Gastroesophageal sphincter (tissue), 4 donors: Measurements from ENCODE around the gene C14orf132. TPM values are rescaled to one million over a fixed set of nuclear protein-coding genes. Genes with fewer than 3 reads are reported as not detected.

Source experiments
- ATAC-seq: fragments of 150-250 bp; one replicate; pipeline ENCODE4 v1.9.1; 2016; ENCODE audit warnings: mild to moderate bottlenecking, moderate library complexity
- H3K27ac ChIP-seq, 4 donors: fragments of 200-600 bp; sonication (generic) in 3 of 4; 1 replicate in 3 of 4; 2 replicates in 1 of 4; pipeline ENCODE4 v1.5.1; 2016 to 2019
- H3K27me3 ChIP-seq: fragments of 200-600 bp; sonication (generic); one replicate; pipeline ENCODE4 v1.5.1; 2019
- H3K36me3 ChIP-seq, 2 donors: fragments of 200-600 bp; sonication (generic); one replicate each; pipeline ENCODE4 v1.5.1; 2019; ENCODE audit warnings: control low read depth in 1 of 2
- H3K4me1 ChIP-seq, 3 donors: fragments of 200-600 bp; sonication (generic); 1 replicate in 2 of 3; 2 replicates in 1 of 3; pipeline ENCODE4 v1.5.1; 2016 to 2019; ENCODE audit warnings: control low read depth in 2 of 3
- H3K4me3 ChIP-seq, 2 donors: fragments of 200-600 bp; sonication (generic); one replicate each; pipeline ENCODE4 v1.5.1; 2019; ENCODE audit warnings: mild to moderate bottlenecking in 1 of 2, moderate library complexity in 1 of 2
- H3K9me3 ChIP-seq, 3 donors: fragments of 200-600 bp; sonication (generic); one replicate each; pipeline ENCODE4 v1.5.1; 2017 to 2019; ENCODE audit warnings: control low read depth in 2 of 3
- CTCF ChIP-seq, 4 experiments: fragments of 200-600 bp in 2 of 4; fragments of 450-650 bp in 2 of 4; sonication (generic) in 1 of 4; IDR thresholded peaks; one replicate each; pipeline ENCODE4 v1.5.1; 2017 to 2019; ENCODE audit warnings: antibody characterized with exemption in 4 of 4, mild to moderate bottlenecking in 2 of 4, moderate library complexity in 2 of 4
- EP300 ChIP-seq: sonication (generic); formaldehyde crosslinking; IDR thresholded peaks from one replicate; pipeline ENCODE4 v1.6.1; 2017; ENCODE audit warnings: antibody characterized with exemption, mild to moderate bottlenecking
- POLR2A ChIP-seq, 2 donors: fragments of 450-650 bp; IDR thresholded peaks; one replicate each; pipeline ENCODE4 v1.6.1; 2017; ENCODE audit warnings: antibody characterized with exemption in 2 of 2, mild to moderate bottlenecking in 2 of 2, moderate library complexity in 1 of 2
- POLR2AphosphoS5 ChIP-seq: sonication (generic); formaldehyde crosslinking; IDR thresholded peaks from one replicate; pipeline ENCODE4 v1.6.1; 2017; ENCODE audit warnings: antibody characterized with exemption
- WGBS, 2 donors: methylation state at CpG; one replicate each; pipeline ENCODE4 v1.1.5; 2018; ENCODE audit warnings: low coverage in 1 of 2; 5-methylcytosine and 5-hydroxymethylcytosine counted together
- total RNA-seq, 4 donors: library from RNA; depleted of rRNA; stranded (reverse); fragments of >200 nt; gene quantifications; one replicate each; pipeline ENCODE4 v1.1.0, GENCODE V29; 2016

Gene C14orf132
- total RNA-seq, 4 donors from 2014 or later, result 52.0 to 135 (median 74.6) TPM

- H3K9me3 ChIP-seq, result no peaks in the 10 kb centered on the region
- no peak for TF ChIP-seq EP300
- TF ChIP-seq POLR2A (IDR thresholded peaks at IDR 0.05), result no peak
- no peak for TF ChIP-seq POLR2AphosphoS5
- TF ChIP-seq CTCF (IDR thresholded peaks at IDR 0.05), result no peak
- peak; percentile 42 for ATAC-seq
- WGBS, 2 donors, result 71 to 78% methylated on average over 2 to 4 of the region's 15 CpGs
- no peak overlapping the region for H3K4me3 ChIP-seq
- no peaks in the 10 kb centered on the region for H3K36me3 ChIP-seq
- peak overlapping the region in 3 of 4 donors; percentile 77 to 80 (median 78) for H3K27ac ChIP-seq
- H3K27me3 ChIP-seq, result no peaks in the 10 kb centered on the region
- H3K4me1 ChIP-seq, result peaks cover 0 to 27% (median 8%) of the 10 kb centered on the region in 3 donors
These were observed 66.8 kb downstream of the C14orf132 start for GRCh38 chr14:96105926-96106441.

- no peaks in the 10 kb centered on the region for H3K36me3 ChIP-seq
- 80 to 100% methylated on average over 1 to 2 of the region's 6 CpGs for WGBS, 2 donors
- H3K9me3 ChIP-seq, result no peaks in the 10 kb centered on the region
- no peak for ATAC-seq
- H3K27ac ChIP-seq, result peak overlapping the region in 1 of 4 donors; percentile 11
- TF ChIP-seq EP300 (no peak), POLR2A (IDR thresholded peaks at IDR 0.05) (no peak), CTCF (IDR thresholded peaks at IDR 0.05) (no peak), POLR2AphosphoS5 (no peak)
- H3K4me3 ChIP-seq, result no peak overlapping the region
- no peaks in the 10 kb centered on the region for H3K27me3 ChIP-seq
- H3K4me1 ChIP-seq, result peaks cover 0 to 23% (median 8%) of the 10 kb centered on the region in 3 donors
These were observed 67.7 kb downstream of the C14orf132 start for GRCh38 chr14:96106891-96107290.

- Histone ChIP-seq H3K27ac (no peak overlapping the region), H3K27me3 (no peaks in the 10 kb centered on the region), H3K4me1 (peaks cover 0 to 23% (median 8%) of the 10 kb centered on the region in 3 donors), H3K36me3 (no peaks in the 10 kb centered on the region), H3K9me3 (no peaks in the 10 kb centered on the region), H3K4me3 (no peak overlapping the region)
- TF ChIP-seq POLR2A (IDR thresholded peaks at IDR 0.05), result no peak
- no peak for TF ChIP-seq EP300
- TF ChIP-seq CTCF (IDR thresholded peaks at IDR 0.05), result no peak
- no peak for TF ChIP-seq POLR2AphosphoS5
- ATAC-seq, result no peak
- 91% methylated on average over 4 of the region's 5 CpGs; no CpG with 5 or more reads in 1 of the 2 donors for WGBS, 2 donors
These were observed 69.1 kb downstream of the C14orf132 start for GRCh38 chr14:96108061-96108795.

- Histone ChIP-seq H3K27ac (no peak overlapping the region), H3K4me1 (peaks cover 0 to 23% (median 8%) of the 10 kb centered on the region in 3 donors), H3K36me3 (no peaks in the 10 kb centered on the region), H3K27me3 (no peaks in the 10 kb centered on the region), H3K9me3 (no peaks in the 10 kb centered on the region), H3K4me3 (no peak overlapping the region)
- TF ChIP-seq POLR2AphosphoS5, result no peak
- TF ChIP-seq POLR2A (IDR thresholded peaks at IDR 0.05), result no peak
- TF ChIP-seq CTCF (IDR thresholded peaks at IDR 0.05), result no peak
- no peak for TF ChIP-seq EP300
- no peak for ATAC-seq
- 96% methylated on average over 6 to 9 of the region's 10 CpGs for WGBS, 2 donors
These were observed 69.7 kb downstream of the C14orf132 start for GRCh38 chr14:96108911-96109310.
